Measurements from ENCODE around the gene SUMF1.
A peak's percentile ranks its signal among the peaks of the same experiment; 100 is the strongest.

Gene SUMF1

GRCh38 chr3:4497005-4497692 is 30.1 kb upstream of the SUMF1 start:
- DNase-seq: no peak

GRCh38 chr3:4496087-4496452 is 29.0 kb upstream of the SUMF1 start:
- DNase-seq: no peak

GRCh38 chr3:4495294-4496086 is 28.4 kb upstream of the SUMF1 start:
- DNase-seq: no peak

- no peak for DNase-seq
Measured at GRCh38 chr3:4494895-4495264, 27.8 kb upstream of the SUMF1 start.

GRCh38 chr3:4493941-4494894 is 27.1 kb upstream of the SUMF1 start:
- DNase-seq: no peak

GRCh38 chr3:4493014-4493940 is 26.2 kb upstream of the SUMF1 start, which contains the start of gene ITPR1:
Gene ITPR1, plus strand, starts transcription at chr3:4493348. Its CDS starts 23,144 bp downstream, at chr3:4516492.
- peak; percentile 99 for DNase-seq

- peak; percentile 31 for DNase-seq
Measured at GRCh38 chr3:4492208-4493013, 25.3 kb upstream of the SUMF1 start.

GRCh38 chr3:4491855-4492207 is 24.8 kb upstream of the SUMF1 start:
- DNase-seq: no peak

GRCh38 chr3:4478261-4478660 is 11.2 kb upstream of the SUMF1 start:
- no peak for DNase-seq

GRCh38 chr3:4476496-4476895 is 9.4 kb upstream of the SUMF1 start:
- no peak for DNase-seq

- no peak for DNase-seq
Measured at GRCh38 chr3:4475804-4476203, 8.7 kb upstream of the SUMF1 start.

- DNase-seq: no peak
Measured at GRCh38 chr3:4474683-4475490, 7.8 kb upstream of the SUMF1 start.

- DNase-seq: no peak
Measured at GRCh38 chr3:4472766-4473165, 5.7 kb upstream of the SUMF1 start.

GRCh38 chr3:4472312-4472711 is 5.2 kb upstream of the SUMF1 start:
- DNase-seq: no peak

- no peak for DNase-seq
Measured at GRCh38 chr3:4471907-4472306, 4.8 kb upstream of the SUMF1 start.

- no peak for DNase-seq
Measured at GRCh38 chr3:4467522-4467867, 426 bp upstream of the SUMF1 start.

- DNase-seq: no peak
Measured at GRCh38 chr3:4464576-4464975, 2.5 kb downstream of the SUMF1 start.

- no peak for DNase-seq
Measured at GRCh38 chr3:4462369-4463040, 4.6 kb downstream of the SUMF1 start.

GRCh38 chr3:4461468-4462090 is 5.5 kb downstream of the SUMF1 start:
- DNase-seq: no peak

GRCh38 chr3:4460334-4460733 is 6.7 kb downstream of the SUMF1 start:
- DNase-seq: no peak

Measured in activated CD4-positive, alpha-beta T cell treated with anti-CD3 and anti-CD28 coated beads for 1 hour (primary cell).